Endothelial cell of umbilical vein (primary cell): ENCODE data around the gene MT1B.

ENCODE experiments used
- EZH2 ChIP-seq: IDR thresholded peaks from 2 replicates; pipeline ENCODE4 v1.6.1; 2012; ENCODE audit warnings: borderline replicate concordance, low read depth, mild to moderate bottlenecking, moderate library complexity, low read length, inconsistent platforms; ENCODE audit not compliant: severe bottlenecking
- JUN ChIP-seq: IDR thresholded peaks from 2 replicates; pipeline ENCODE4 v1.6.1; 2011; ENCODE audit warnings: borderline replicate concordance, low read depth; ENCODE audit not compliant: insufficient read length, insufficient read depth
- MAX ChIP-seq: IDR thresholded peaks from 2 replicates; pipeline ENCODE4 v1.6.1; 2011; ENCODE audit not compliant: insufficient read depth, insufficient read length
- POLR2A ChIP-seq: IDR thresholded peaks from 2 replicates; pipeline ENCODE4 v1.6.1; 2012; ENCODE audit warnings: low read depth, mild to moderate bottlenecking, control low read depth, low read length
- TF ChIP-seq, protein P1 (sequence below), 2 donors: IDR thresholded peaks; 1 replicate in 1 of 2; 2 replicates in 1 of 2; pipeline ENCODE4 v1.5.1; 2011; ENCODE audit warnings: low read length in 2 of 2, mild to moderate bottlenecking in 2 of 2, moderate library complexity in 2 of 2, control low read depth in 1 of 2, inconsistent platforms in 1 of 2, low read depth in 1 of 2; ENCODE audit not compliant: insufficient read depth in 1 of 2; ENCODE audit errors: extremely low read depth in 1 of 2

DNA sequence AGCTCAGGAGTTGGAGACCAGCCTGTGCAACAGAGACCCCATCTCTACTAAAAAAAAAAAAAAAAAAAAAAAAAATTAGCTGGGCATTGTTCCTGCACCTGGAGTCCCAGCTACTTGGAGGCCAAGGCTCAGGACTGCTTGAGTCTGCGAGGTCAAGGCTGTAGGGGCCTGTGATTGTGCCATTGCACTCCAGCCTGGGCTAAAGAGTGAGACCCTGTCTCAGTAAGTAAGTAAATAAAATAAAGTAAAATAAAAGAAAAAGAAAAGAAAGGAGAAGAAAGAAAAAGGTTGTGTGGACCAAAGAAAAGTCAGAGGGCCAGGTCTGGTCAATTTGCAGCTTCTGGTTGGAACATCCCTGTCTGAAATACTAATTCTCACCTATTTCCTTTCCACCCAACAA lies 48.9 kb downstream of the MT1B start:
- TF ChIP-seq POLR2A = no peak
- TF ChIP-seq MAX = no peak
- no peak for TF ChIP-seq EZH2
- TF ChIP-seq, protein P1, sequence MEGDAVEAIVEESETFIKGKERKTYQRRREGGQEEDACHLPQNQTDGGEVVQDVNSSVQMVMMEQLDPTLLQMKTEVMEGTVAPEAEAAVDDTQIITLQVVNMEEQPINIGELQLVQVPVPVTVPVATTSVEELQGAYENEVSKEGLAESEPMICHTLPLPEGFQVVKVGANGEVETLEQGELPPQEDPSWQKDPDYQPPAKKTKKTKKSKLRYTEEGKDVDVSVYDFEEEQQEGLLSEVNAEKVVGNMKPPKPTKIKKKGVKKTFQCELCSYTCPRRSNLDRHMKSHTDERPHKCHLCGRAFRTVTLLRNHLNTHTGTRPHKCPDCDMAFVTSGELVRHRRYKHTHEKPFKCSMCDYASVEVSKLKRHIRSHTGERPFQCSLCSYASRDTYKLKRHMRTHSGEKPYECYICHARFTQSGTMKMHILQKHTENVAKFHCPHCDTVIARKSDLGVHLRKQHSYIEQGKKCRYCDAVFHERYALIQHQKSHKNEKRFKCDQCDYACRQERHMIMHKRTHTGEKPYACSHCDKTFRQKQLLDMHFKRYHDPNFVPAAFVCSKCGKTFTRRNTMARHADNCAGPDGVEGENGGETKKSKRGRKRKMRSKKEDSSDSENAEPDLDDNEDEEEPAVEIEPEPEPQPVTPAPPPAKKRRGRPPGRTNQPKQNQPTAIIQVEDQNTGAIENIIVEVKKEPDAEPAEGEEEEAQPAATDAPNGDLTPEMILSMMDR (IDR thresholded peaks at IDR 0.05; ENCODE audit: extremely low read depth in 1 of 2, insufficient read depth in 1 of 2, low read depth in 1 of 2, low read length in 2 of 2) = no peak
- no peak for TF ChIP-seq JUN
